AG08395 (cell line): ENCODE results near the gene PERCC1.
"Not testable (repeated sequence)": the region's sequence is repeated elsewhere in the genome, so short reads cannot be mapped to it uniquely, and the experiment has no call there.

ENCODE experiments used
- DNase-seq: peaks from one replicate; pipeline ENCODE4 v3.0.0; 2012; ENCODE audit warnings: mixed read lengths, low spot score

PERCC1 gene

DNA sequence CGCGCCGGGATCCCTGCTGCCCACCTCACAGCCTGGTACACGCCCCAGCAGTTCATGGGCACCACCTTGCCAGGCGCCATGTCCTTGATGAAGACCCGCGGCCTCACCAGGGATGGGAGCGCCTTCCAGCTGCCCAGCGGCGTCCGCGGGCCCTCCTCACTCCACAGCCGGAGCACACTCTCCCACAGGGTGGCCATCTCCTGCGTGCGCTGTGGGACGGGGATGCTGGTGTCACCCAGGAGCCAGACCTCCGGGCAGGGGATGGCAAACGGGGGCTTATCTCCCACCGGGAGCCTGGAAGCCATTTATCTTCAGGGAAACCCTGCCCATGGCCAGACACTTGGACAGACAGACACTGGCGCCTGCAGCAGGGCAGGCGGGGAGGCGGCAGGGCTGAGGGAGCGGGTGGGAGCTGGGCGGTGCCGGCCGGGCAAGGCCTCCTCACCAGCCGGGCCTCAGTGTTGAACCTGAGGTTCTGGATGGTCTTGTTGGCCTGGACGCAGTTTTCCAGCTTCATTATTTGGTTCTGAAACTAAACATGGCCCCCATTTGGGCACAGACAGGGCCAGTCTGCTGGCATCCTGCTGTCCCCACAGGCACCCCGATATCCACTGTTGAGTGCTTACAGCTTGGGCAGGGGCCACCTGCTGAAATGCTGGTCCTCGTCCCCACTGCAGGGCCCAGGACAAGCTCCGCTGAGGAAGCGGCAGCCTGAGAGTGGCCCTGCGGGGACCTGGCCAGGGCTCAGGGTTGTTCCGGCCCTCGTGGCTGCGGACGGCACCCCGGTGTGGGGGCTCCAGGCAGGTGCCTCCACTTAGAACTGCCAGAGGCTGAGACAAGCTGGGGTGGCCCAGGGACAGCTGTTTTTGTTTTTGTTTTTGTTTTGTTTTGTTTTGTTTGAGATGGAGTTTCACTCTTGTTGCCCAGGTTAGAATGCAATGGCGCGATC lies 4.0 kb downstream of the PERCC1 start:
- no peak for DNase-seq

DNA sequence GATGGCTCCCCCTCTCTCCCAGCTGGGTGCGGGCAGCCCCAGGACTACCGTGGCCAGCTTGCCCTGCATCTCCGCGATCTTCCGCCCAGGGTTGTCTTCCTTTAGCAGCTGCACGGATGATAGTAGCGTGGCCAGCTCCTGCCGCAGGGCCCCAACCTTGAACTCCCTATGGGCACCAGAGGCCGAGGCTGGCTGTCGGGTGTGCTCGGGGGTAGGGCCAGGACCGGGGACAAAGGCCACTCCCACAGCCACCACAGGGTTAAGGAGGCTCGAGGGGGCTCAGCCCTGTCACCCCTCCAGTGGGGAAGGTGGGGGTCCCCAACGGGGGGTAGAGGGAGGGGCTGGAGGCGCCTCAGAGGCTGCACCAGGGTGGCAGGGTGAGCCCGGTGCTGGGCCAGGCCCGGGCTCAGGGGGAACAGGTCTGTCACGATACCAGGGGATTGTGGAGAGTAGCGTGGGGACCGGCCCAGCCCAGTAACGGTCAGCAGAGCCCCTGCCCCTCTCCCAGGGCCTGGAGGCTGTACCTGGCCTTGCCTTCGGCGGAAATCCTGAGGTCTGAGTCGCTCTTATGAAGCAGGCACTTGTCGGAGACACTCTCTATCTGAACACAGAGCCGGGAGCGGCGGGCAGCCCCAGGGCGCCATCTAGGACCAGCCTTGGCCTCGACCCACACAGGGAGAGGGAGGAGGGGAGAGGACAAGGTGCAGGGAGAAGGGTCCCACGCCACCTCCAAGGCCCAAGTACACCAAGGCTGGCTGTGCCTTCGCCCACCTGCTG lies 5.2 kb downstream of the PERCC1 start:
- no peak for DNase-seq

DNA sequence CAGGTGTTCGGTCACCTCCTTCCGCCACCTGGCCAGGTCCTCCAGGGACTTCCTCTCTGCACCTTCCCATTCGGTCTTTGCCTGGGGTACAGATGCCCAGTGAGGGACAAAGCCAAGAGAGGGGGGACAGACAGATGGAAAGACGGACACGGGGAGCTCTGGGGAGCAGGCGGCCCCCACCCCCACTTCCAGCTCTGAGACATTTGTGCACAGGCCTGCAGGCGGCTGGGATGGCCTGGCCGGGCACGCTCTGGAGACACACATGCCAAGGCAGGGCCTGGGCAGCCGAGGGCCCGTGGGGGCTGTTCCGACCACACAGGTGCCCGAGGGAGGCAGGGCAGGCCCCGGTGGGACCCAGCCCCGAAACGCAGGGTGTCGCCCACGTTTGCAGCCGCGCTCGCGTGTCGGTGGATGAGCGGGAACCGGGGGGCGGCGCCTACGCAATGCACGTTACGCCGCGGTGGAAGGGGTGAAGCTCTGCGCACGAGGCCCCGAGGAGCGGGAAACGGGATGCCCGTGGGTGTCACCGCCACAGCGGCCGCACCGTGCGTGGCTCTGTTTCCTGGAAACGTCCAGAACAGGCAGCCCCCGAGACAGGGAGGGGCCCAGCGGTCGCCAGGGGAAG lies 6.0 kb downstream of the PERCC1 start:
- DNase-seq = no peak

DNA sequence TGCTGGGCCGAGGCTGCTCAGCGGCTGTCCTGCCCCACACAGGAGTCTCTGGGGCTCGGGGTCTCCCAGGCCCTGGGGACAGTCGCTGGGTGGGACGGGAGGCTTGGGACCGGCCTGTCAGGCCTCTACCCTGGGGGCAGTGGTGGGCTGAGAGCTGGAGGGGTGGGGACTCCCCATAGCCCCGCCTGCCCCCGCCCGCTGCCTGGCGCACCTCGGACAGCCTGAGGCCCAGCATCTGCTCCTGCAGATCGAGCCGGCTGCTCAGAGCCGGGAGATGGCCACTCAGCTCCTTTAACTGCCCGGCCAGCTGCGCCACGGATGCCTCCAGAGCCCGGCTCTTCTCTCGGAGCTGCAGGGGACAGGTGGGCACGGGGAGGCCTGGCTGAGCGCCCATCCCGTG lies 6.7 kb downstream of the PERCC1 start:
- DNase-seq = no peak

DNA sequence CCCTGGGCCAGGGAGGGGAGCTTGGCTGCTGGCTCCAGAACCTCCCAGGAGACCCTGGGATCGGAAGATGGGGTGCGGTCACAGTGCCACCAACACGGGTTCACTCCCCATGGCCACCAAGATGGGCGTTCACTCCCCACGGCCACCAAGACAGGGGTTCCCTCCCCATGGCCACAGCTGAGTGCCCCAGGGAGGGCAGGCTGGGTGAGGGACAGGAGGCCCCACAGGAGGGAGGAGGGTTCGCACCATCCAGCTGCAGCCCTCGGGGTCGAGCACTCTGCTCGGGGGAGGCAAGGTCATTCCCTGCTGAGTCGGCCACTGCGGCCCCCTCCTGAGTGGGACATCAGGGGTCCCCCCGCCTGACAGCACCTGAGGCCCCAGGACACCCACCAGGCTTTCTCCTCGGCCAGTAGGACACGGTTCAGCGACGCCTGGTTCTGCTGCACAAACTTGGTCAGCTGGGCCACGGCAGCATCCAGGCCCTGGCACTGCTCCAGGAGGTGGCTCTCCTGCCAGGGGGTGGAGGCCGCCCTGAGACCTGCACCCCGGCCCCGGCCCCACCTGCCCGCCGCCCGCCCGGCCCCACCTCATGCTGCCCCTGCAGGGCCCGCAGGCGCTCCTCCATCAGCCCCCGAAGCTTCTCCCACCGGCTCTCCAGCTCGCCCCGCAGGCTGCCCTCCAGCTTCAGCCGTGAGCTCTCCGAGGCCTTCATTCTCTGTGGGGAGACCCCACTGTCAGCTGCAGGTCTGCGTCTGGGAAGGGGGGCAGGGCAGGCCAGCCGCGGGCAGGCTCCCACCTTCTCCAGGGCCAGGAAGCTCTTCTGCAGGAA lies 7.6 kb downstream of the PERCC1 start:
- DNase-seq = no peak

DNA sequence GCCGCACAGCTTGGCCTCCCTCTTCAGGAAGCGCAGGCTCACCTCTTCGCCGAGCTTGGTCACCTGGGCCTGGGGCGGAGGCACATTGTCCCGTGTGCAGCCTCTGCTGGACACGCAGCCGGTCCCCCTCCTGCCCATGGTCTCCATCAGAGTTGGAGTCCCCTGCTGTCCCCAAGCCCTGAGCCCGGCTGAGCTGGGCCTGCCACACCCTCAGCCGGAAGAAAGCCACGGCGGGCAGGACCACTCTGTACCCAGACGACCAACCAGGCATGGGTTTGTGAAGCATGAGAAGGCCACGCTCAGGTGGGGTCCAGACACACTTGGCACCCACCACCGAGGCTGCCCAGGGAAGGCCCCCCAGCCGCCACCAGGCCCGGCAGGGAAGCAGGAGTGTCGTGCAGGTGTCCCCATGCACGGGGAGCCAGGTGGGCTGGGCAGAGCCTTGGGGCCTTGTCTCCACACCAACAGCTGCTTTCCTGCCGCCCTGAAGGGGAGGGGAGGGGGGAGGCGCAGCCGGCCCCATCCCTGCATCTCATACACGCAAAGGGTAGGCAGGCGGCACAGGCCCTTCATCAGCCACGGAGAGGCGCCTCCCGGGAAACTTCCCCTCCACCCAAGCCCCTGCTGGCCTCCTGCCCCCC lies 8.3 kb downstream of the PERCC1 start:
- DNase-seq = no peak

DNA sequence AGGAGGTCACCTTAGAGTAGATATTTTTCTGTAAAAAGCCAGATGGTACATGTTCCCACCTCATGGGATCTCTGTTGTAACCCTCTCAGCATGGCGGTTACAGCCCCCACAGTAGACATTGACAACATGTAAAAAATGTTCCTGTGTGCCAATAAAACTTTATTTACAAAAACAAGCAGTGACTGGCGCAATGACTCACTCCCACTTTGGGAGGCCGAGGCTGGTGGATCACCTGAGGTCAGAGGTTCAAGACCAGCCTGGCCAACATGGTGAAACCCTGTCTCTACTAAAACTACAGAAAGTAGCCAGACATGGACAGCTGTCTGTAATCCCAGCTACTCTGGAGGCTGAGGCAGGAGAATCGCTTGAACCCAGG lies 8.8 kb downstream of the PERCC1 start:
- not testable (repeated sequence) for DNase-seq

DNA sequence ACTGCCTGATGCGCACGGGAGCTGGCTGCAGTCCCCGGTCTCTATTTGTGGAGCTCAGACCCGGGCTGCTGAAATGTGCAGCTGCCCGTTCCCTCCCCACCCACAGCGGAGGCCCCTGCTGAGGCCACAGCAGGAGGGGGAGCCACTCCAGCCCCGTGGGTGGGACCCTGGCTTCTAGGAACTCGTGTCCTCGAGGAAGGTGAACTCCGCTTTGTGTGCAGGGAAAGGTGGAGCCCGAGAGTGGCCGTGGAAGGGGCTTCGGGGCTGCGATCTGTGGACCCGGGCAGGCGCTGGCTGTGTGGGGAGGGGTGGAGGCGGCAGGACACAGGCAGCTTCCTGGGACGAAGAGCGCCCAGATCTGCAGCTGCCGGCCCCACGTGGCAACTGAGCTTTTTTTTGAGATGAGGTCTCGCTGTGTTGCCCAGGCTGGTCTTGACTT lies 10.5 kb downstream of the PERCC1 start:
- no peak for DNase-seq

DNA sequence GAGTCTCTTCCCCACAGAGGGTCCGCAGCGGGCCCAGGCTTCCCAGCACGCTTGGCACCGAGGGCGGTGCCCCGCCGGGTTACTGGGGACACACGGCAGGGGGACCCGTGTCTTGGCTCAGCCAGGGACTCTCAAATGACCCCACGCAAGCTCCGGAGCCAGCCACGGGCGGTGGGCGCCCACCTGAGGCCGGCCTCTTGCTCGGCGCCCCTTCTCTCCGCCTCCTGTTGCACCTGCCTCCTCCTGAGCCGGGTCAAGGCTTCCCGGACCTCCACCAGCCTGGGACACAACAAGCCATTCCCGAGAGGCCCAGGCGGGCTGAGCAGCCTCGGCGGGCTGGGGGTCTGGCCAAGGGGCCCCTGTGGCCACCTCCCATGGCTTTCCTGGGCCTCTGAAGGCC lies 11.8 kb downstream of the PERCC1 start:
- no peak for DNase-seq

DNA sequence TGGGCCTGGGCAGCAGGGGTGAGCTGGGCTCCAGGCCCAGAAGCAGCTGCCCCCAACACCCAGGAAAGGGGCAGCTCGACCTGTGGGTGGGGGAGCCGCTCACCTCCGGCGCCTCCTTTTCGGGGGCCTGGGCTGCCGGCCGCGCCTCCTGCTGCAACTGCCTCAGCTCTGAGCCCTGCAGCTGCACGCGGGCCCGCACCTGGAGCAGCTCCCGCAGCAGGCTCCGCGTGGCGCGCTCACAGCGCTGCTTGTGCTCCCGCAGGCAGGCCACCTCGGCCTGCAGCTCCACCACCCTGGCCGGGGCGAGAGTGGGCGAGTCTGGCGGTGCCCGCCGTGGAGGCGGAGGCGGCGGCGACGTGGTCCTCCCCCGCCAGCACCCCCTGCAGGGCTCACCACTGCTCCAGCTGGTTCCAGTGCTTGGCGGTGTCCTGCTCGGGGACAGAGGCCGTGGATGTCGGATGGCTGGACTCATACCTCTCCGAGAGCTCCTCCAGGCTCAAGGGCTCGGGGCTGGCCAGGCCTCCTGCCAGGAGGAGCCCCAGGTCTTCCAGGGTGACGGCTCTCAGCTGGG lies 12.6 kb downstream of the PERCC1 start:
- DNase-seq = no peak

DNA sequence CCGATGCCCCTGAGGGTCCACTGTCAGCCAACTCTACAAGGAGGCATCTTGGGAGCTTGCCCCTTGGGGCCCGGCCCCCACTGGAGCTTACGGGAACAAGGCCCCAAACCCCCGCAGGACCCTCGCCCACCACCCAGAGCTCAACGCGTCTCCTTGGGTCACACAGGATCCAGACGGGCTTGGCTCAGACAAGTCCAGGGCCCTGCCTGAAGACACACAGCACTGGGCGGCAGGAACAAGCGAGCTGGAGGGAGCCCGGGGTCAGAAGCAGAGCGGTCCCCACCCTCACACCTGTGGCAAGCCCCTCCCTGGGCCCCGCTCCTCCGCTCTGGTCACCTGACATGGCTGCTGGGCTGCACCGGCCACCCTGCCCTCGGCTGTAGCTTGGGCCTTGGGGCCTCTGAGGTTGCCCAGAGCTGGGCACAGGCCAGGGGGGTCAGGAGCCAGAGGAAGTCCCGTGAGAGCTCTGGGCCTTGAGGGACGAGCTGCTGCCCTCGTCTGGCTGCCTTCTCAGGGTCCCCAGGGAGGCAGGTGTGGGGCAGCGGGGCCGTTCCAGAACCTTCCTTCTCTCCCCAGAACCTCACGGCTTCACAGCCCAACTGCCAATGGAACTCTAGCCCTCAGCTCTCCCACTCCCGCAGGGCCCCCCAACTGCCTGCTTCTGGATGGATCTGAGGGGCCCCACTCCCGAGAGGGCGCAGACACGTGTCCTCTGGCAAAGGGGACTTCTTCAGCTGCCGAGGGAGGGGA lies 13.3 kb downstream of the PERCC1 start, which contains the start of gene CCDC154:
CCDC154 (minus strand) TSS at position 577 of the 750 bp plus-strand sequence; CDS start at position 343, 234 bp downstream.
- DNase-seq = no peak

DNA sequence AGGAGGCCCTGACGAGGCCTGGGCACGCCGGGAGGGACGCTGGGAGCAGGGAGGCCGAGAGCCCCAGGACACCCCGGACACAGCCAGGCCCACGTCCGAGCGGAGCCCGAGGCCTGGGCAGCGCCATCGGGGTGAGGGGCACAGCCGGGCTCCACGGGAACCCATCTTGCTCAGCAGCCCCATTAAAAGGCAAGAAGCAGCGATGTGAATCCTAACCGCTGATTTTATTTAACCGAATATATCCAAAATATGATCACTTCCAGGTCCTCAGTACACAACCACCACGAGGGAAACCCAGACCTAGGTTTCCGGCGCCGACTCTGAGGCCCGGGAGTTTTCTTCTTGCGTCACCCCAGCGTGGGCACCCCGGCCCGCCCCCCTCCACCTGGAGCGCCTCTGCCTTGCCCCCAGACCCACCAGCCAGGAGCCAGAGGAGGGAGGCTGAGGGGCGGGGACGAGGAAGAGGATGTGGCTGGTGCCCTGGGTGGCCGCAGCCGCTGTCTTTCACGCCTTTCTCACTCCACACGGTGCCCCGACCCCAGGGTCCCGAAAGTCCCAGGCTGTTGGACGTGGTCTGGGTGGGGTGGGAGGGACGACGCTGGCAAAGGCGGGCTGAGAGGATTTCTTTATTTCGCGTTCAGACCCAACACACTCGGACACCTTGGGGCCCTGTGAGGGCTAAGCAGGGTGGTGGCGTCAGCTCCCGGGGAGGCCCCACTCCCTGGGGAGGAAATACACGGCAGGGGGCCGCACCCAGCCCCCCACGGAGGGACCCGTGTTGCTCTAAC lies 14.0 kb downstream of the PERCC1 start:
- DNase-seq = no peak

DNA sequence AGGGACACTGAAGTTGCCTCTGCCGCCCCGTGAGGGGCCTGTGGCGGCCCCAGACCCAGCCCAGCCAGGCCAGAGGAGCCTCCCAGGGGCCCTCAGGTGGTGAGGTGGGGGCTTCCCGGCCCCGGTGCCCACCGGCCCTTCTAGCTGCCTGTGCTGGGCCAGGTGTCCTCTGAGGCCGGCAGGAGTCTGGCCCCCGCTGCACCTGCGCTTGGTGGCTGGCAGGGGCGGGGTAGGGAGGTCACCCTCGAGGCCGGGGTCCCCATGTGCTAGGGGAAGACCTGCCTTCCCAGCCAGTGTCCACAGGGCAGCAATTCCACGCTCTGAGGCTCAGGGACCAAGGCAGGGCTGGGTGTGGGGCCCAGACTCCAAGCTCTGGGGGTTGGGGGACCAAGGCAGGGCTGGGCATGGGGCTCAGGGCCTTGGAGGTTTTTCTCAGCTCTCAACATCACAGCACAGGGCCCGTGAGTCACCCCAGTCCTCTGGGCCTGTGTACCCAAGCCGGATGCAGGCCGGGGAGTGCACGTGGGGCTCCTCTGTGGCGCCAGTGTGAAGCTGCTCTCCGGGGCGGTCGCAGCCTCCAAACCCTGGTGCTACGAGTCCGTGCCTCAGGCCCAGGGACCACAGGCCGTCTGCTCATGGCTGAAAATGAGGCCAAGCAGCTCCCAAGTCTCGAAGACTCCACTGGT lies 14.8 kb downstream of the PERCC1 start:
- no peak for DNase-seq

DNA sequence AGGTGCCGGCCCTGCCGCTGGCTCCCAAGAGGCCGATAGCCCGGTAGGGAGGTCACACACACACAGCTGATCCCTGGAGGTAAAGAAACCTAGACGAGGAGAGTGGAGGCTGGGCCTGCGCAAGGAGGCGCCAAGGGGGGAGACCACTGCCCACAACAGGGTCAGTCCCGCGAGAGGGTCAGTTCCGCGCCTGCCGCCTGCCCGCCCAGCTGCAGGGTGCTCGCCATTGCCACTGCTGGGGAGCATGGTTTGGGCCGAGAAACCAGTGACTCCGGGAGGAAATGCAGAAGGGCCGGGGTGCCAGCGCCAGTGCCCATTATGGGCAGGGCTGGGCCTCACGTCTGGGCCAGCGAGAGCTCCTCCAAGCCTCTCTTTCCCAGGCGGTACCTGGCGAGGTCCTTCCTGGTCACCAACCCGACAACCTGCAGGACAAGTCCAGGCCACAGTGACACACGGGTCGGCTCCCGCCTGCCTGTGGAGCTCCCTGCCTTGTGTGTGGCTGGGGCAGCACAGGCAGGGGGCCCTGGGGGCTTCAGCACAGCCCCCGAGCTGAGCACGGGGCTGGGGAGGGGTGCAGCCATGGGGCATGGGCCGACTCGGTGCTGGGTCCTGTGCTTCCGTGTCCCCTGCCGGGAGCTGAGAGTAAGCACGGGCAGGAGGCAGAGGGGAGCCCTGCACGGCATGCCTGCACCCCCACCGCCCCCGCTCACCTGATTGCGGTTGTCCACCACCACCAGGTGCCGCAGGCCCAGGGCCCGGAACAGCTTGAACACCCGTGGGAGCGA lies 15.6 kb downstream of the PERCC1 start:
- no peak for DNase-seq

DNA sequence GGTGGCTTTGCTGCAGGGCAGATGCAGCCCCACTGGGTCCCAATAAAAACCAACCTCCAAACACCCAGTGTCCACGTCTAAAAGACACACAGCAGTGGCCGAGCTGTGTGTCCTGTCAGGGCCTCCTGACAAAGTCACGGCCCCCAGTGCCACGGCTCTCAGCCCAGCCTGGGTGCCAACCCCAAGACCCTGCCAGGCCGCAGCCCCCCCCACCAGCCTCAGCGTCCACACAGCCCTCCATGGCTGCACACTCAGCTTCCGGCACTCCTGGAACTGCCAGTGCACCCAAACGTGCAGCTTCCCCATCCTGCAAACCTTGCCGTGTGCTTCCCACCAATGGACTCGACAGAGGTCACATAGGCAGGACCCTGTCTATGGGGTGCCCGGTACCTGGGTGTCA lies 17.1 kb downstream of the PERCC1 start:
- DNase-seq = no peak

DNA sequence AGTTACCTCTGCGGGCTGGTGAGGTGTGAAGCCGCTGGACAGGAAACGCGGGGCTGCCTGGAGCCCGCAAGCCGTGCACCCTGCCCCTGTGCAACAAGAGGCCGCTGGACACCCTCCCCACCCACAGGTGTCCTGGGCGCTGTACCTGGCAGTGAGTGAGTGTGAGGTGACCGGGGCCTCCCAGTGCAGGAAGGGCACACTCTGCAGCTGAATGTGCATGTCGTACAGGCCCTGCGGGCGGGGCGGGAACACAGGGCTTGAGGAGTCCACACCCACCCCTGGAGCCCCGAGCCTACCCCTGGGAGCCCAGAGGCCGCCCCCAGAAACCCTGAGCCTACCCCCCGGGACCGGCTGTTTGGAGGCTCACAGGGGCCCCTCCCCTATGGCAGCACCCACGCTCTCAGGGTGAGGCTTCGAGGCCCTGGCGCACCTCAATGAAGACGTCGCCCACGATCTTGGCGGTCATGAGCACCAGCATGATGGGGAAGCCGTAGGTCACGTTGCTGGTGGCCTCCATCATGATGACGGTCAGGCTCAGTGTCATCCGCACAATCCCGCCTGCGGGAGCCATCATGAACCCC lies 17.7 kb downstream of the PERCC1 start:
- DNase-seq = no peak

DNA sequence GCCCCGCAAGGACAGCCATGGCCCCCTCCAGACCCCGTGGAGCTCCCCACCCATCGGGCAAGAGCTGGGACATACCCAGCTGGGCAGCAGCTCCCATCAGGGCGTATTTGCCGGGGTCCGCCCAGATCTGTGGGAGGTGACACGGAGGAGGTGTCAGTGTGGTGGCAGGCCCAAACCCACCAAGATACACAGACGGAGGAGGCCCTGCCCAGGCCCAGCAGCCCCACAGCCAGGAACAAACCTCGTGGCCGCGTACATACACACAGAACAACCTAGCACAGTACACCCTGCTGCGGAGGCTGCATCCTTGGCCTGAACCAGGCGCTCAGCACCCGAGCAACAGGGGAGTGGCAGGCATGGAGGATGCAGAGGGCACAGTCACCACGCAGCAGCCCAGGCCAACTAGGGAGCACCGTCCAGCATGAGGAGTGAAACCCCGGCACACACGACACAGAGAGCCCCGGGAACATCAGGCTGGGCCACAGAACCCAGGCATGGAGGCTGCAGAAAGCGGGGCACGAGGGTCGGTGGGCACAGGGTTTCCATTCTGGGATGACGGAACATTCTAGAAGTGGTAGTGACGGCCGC lies 18.4 kb downstream of the PERCC1 start:
- DNase-seq = no peak
